Measurements from ENCODE around the gene CLDN4.
A peak's percentile ranks its signal among the peaks of the same experiment; 100 is the strongest.

DNA sequence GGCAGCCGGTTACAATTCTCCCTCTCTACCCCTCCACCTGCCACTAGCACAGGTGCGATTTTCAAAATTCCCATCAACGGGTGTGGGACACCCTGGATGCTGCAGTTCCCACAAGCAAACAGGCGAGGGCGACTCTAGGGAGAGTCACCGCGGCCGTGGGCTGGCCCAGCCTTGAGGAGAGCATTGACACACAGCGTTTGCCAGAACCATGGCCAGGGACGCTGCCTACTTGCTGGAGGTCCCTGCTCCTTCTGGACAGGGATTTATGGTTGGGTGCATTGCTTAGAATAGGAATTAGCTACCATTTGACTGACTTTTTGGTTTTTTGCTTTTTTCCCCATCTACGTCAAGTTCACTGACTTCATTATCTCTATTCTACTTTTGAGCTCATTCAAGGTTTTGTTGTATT lies 19.0 kb upstream of the CLDN4 start:
- TF ChIP-seq, protein P1, sequence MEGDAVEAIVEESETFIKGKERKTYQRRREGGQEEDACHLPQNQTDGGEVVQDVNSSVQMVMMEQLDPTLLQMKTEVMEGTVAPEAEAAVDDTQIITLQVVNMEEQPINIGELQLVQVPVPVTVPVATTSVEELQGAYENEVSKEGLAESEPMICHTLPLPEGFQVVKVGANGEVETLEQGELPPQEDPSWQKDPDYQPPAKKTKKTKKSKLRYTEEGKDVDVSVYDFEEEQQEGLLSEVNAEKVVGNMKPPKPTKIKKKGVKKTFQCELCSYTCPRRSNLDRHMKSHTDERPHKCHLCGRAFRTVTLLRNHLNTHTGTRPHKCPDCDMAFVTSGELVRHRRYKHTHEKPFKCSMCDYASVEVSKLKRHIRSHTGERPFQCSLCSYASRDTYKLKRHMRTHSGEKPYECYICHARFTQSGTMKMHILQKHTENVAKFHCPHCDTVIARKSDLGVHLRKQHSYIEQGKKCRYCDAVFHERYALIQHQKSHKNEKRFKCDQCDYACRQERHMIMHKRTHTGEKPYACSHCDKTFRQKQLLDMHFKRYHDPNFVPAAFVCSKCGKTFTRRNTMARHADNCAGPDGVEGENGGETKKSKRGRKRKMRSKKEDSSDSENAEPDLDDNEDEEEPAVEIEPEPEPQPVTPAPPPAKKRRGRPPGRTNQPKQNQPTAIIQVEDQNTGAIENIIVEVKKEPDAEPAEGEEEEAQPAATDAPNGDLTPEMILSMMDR (IDR thresholded peaks at IDR 0.05; ENCODE audit: borderline replicate concordance, extremely low read depth, low read length, poor library complexity, severe bottlenecking), result peak; percentile 74
- no peak for TF ChIP-seq EZH2 (IDR thresholded peaks at IDR 0.05; ENCODE audit: borderline replicate concordance, low read depth, low read length, severe bottlenecking)

Measured in DND-41 (cell line).